GM13976 (cell line): ENCODE data around the gene DPF3.

ENCODE experiments used
- DNase-seq: peaks from one replicate; pipeline ENCODE4 v3.0.0; 2012; ENCODE audit warnings: low spot score
- CTCF ChIP-seq: IDR thresholded peaks from 2 replicates; pipeline ENCODE4 v1.5.1; 2012; ENCODE audit warnings: borderline replicate concordance, mild to moderate bottlenecking; ENCODE audit not compliant: insufficient read depth; ENCODE audit errors: extremely low read depth, missing control alignments, control extremely low read depth
- in situ Hi-C: fragments of 300-500 bp; cut with MboI; formaldehyde crosslinking; loops from one replicate; pipeline ENCODE4 v1.12.0; 2022; ENCODE audit warnings: low sequenced_read_pairs, mixed read lengths, inconsistent platforms; ENCODE audit not compliant: unreplicated experiment

The DPF3 gene

GRCh38 chr14:72609205-72609916, 284.5 kb downstream of the DPF3 start:
- in situ Hi-C loops = no loop called here
- DNase-seq = no peak
- TF ChIP-seq CTCF = no peak

DNA sequence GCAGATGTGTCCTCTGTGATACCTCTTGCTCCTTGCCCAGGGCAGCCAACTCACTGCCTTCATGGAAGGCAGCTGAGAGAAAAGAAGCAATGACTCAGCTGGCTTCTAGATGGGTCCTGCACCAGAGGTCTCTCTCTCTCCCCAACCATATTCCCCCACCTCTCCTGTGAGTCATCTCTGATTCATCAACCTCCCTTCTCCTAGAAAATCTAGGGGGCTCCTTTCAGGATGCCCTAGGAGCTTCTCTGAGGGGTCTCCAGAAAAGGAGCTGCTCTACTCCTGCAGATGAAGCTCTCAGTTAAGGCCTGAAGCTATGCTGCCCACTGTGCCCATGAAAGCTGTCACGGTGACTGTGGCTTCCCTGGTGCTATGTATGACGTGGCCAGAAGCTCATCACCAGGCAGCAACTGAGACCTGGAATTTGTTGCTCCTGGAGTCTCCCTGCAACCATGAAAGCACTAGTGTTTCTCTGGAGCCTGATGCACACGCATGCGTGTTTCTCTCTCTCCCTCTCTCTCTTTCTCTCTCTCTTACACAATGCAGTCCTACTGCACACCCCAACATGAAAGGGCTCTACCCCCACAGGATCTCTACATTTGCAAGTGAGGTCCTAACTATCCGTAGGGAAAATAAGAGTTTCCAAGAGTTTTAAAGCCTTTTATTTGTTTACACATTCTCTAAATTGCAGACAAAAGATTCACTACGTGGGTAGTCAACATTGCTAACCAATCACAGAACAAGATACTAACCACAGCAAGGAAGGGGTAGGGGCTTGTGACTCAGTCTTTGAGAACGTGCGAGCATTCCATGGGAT, 285.3 kb downstream of the DPF3 start:
- no peak for DNase-seq
- in situ Hi-C loops = no loop called here

DNA sequence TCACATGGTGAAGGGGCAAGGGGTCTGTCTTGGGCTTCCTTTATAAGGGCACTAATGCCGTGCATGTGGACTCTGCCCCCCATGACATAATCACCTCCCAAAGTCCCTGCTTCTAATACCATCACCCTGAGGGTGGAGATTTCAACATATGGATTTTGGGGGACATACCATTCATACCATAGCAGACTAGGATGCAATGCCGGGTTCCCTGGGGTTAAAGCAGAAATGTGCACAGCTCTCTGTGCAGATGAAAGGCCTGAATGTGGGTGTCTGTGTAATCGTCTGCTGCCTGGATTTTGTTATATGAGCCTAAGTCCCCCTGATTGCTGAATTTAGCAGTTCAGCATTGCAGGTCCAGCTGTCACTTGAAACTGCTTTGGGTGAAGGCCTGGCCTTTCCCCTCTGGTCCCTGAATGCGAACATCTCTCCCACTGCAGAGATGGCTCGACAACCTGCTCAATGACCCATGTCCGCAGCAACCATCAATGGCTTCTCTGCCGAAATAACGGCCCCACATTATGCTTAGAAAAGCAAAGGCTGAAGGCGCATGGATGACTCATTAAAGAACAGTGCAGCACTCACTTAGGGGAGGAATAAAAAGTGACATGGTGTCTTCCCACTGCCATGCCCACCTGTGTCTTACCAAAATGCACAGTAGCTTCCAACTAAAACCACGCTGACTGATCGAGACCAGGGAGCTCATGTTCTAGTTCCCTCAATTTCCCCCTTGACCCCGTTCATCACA, 286.3 kb downstream of the DPF3 start:
- no peak for TF ChIP-seq CTCF
- no peak for DNase-seq
- in situ Hi-C loops = no loop called here

More for the DNA sequence above, 285.3 kb downstream of the DPF3 start:
- no peak for TF ChIP-seq CTCF

DNA sequence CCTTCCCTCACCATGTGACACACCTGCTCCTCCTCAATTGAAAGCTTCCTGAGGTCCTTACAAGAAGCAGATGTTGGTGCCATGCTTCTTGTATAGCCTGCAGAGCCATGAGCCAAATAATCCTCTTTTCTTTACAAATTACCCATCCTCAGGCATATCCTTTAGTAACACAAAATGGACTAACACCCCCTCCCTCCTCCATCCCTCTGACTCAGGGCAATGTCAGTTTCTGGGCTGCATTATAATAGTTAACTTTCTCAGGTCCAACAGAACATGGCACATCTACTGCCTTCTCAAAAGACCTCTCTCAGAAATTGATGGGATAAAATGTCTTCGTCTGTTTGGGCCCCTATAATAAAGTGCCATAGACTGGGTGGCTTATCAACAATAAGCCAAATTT, 287.0 kb downstream of the DPF3 start:
- in situ Hi-C loops = no loop called here
- TF ChIP-seq CTCF = no peak
- DNase-seq = no peak

DNA sequence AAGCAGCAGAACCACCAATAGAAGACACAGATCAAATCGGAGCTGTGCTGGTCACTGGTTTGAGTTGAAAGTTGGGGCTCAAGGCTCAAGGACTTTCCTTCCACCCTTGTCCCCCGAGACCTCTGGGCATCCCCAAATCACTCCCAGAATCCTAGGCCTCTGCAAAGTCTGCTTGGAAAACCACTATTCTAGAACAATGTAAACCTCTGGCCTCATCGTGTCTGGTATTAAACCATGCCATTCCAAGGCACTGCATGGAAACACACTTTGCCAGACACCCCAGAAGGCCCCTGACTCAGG, 288.0 kb downstream of the DPF3 start:
- in situ Hi-C loops = no loop called here
- TF ChIP-seq CTCF = no peak
- DNase-seq = no peak

DNA sequence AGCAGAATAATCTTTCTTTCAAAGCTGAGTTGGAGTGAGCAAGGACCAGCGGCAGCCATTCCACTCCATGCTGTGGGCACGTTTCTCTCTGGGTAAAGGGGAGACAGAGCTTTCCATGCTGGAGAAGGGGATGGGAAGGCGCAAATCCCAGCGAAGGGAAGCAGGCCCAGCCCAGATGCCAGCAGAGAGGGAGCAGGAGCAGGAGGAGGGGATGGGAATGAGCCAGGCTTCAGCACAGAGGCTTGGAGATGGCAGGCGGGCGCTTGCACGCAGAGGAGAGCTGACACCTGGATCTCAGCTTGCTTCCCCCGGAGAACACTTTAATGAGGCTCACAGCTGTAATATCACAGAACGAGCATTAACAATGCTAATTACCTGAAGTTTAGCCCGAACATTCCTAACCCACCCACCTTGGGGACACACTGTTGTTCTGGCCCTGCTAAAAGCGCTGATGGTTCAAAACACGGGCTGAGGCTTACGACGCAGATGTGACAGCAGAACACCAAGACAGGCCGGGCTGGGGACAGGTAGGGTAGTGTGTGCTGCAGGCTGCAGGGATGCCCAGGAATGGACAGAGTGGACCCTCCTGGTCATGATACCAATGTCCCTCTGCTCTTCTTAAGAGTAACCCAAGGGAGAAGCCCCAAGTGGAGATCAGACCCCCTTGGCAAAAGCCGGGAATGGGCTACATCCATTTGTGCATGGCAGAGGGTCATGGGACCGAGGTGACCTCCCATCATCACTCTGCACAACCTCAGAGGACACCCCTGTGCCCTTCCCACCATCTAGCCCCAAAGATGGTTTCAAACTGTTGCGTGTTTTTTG, 288.6 kb downstream of the DPF3 start:
- no peak for DNase-seq
- in situ Hi-C loops = no loop called here
- no peak for TF ChIP-seq CTCF
